Activated T-helper 2 cell treated with anti-CD3 and anti-CD28 coated beads, Interferon-gamma antibody, Interleukin-2, Interleukin-4, amounts not matched to agents 10 μg/mL and 5 μg/mL and 100 μg/mL, durations not matched to agents 14 hours and 24 hours and 36 hours (primary cell): ENCODE measurements around the gene ATG3. TPM values are rescaled to one million over a fixed set of nuclear protein-coding genes. Genes with fewer than 3 reads are reported as not detected.
"Not testable (repeated sequence)": the region's sequence is repeated elsewhere in the genome, so short reads cannot be mapped to it uniquely, and the experiment has no call there.

Experiments used
- DNase-seq: peaks from one replicate; pipeline ENCODE4 v3.0.0; 2021; ENCODE audit warnings: low spot score
- H3K27ac Mint-ChIP-seq: one replicate; pipeline ENCODE4 v1.8.0; 2021; ENCODE audit warnings: mixed read lengths
- H3K27me3 Mint-ChIP-seq: one replicate; pipeline ENCODE4 v1.8.0; 2021; ENCODE audit warnings: low read depth, mixed read lengths
- H3K36me3 Mint-ChIP-seq: one replicate; pipeline ENCODE4 v1.8.0; 2021; ENCODE audit warnings: low read depth, mixed read lengths
- H3K4me1 Mint-ChIP-seq: one replicate; pipeline ENCODE4 v1.8.0; 2021; ENCODE audit warnings: low read depth, mixed read lengths
- H3K4me3 Mint-ChIP-seq: one replicate; pipeline ENCODE4 v1.8.0; 2021; ENCODE audit warnings: low read depth, mild to moderate bottlenecking, moderate library complexity, mixed read lengths
- H3K9me3 Mint-ChIP-seq: one replicate; pipeline ENCODE4 v1.8.0; 2021; ENCODE audit warnings: mixed read lengths
- intact Hi-C: fragments of 100-400 bp; cut with micrococcal nuclease; formaldehyde crosslinking; loops from one replicate; pipeline ENCODE4 v1.15.1; 2023
- total RNA-seq: library from RNA; stranded (reverse); gene quantifications from 2 replicates; pipeline ENCODE4 v1.2.3, GENCODE V29; 2022

Gene ATG3
- total RNA-seq, 1 donor from 2014 or later: 61.6 TPM

DNA sequence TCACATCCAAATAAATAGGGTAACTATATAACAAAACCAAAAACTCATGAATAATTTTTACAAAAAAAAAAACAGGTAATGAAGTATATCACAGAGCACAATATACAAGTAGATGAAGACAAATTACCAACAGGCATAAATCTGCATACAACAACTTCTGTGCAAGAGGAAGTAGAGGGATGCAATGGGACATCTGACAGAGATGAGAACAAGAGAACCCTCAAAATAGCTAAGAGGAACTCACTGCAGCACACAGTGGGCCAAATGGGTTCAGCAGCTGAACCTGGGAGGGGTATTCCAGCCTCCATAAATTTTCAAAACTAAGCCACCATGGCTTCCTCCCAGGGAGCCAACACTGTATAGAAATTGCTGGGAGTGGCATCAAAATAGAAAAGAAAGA lies 52.9 kb downstream of the ATG3 start:
- Mint-ChIP-seq H3K36me3 (peaks cover 14% of the 10 kb centered on the region), H3K4me3 (no peak overlapping the region), H3K27me3 (no peaks in the 10 kb centered on the region), H3K4me1 (peaks cover 31% of the 10 kb centered on the region), H3K27ac (no peak overlapping the region), H3K9me3 (peaks cover 39% of the 10 kb centered on the region)
- no peak for DNase-seq
- intact Hi-C loops: no loop called here

DNA sequence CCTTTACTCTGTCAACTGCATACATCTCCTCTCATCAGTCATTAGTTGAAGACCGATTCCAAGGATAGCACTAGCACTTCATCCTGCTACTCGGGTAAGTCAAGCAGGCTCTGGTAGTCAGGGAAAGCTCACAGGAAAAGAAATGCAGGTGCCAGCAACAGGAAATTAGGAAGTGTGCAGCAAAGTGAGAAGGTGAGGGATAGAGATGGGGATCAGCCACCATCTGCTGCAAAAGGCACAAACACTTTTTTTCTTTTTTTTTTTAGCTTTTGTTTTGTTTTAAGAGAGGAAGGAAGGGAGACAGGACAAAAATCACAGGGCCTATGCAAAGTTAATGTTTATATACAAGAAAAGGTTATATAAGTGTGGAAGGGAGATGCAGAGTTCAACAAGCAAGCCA lies 53.5 kb downstream of the ATG3 start:
- intact Hi-C loops: no loop called here
- Mint-ChIP-seq H3K27ac (no peak overlapping the region), H3K9me3 (peaks cover 39% of the 10 kb centered on the region)

GRCh38 chr3:112505907-112506306 lies 55.9 kb downstream of the ATG3 start:
- H3K36me3 Mint-ChIP-seq: peaks cover 8% of the 10 kb centered on the region
- H3K4me1 Mint-ChIP-seq: peaks cover 45% of the 10 kb centered on the region
- H3K27ac Mint-ChIP-seq: peak overlapping the region; percentile 1
- H3K27me3 Mint-ChIP-seq: no peaks in the 10 kb centered on the region
- intact Hi-C loops: no loop called here
- H3K4me3 Mint-ChIP-seq: no peak overlapping the region
- peaks cover 23% of the 10 kb centered on the region for H3K9me3 Mint-ChIP-seq
- no peak for DNase-seq

More for the DNA sequence above, 53.5 kb downstream of the ATG3 start:
- H3K4me3 Mint-ChIP-seq: no peak overlapping the region
- DNase-seq: no peak
- peaks cover 14% of the 10 kb centered on the region for H3K36me3 Mint-ChIP-seq
- no peaks in the 10 kb centered on the region for H3K27me3 Mint-ChIP-seq
- H3K4me1 Mint-ChIP-seq: peaks cover 37% of the 10 kb centered on the region

- Mint-ChIP-seq H3K4me1 (peaks cover 61% of the 10 kb centered on the region), H3K9me3 (peaks cover 11% of the 10 kb centered on the region), H3K36me3 (peaks cover 5% of the 10 kb centered on the region), H3K4me3 (no peak overlapping the region), H3K27ac (no peak overlapping the region), H3K27me3 (no peaks in the 10 kb centered on the region)
- no peak for DNase-seq
- intact Hi-C loops: no loop called here
Measured at GRCh38 chr3:112504123-112504522, 57.6 kb downstream of the ATG3 start.

DNA sequence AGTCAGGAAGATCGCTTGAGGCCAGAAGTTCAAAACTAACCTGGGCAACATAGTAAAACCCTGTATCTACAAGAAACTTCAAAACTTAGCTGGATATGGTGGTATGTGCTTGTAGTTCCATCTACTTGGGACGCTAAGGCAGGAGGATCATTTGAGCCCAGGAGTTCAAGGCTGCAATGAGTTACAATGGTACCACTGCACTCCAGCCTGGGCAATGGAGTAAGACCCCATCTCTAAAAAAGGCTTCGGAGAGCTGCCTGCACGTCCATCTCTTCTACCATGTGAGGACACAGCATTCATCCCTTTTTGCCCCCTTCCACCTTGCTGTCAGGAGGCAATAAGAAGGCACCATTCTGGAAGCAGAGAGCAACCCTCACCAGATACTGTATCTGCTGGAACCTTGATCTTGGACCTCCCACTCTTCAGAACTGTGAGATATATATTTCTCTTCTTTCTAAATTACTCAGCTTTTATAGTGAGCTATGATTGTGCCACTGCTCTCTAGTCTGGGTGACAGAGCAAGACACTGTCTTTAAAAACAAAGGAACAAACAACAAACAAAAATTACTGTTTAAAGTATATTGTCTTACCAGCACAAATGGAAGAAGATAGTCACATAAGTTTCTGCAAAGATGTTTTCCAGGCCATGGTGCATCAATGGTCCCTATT lies 58.3 kb downstream of the ATG3 start:
- H3K9me3 Mint-ChIP-seq: peaks cover 5% of the 10 kb centered on the region
- H3K27me3 Mint-ChIP-seq: no peaks in the 10 kb centered on the region

DNA sequence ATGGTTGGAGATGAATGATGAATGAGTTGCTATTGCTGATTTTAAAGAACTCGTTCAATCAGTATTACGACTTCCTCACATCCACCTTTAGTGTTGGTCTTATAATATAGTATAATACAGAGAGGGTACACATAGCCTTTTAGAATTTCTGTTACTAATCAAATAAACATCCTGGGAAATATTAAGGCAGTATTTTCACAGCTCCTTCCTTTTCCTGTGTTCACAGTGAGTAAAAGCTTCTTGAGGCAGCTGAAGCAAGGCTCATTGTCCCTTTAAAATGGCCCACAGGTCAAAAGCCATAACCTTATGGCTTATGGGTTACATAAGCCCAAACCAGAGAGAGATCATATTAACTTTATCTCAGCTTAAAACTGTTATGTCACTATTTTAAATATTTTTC lies 61.1 kb downstream of the ATG3 start:
- intact Hi-C loops: no loop called here
- peaks cover 53% of the 10 kb centered on the region for H3K4me1 Mint-ChIP-seq
- H3K9me3 Mint-ChIP-seq: no peaks in the 10 kb centered on the region
- no peak overlapping the region for H3K4me3 Mint-ChIP-seq
- peak overlapping the region; percentile 30 for H3K27ac Mint-ChIP-seq
- DNase-seq: no peak
- peaks cover 11% of the 10 kb centered on the region for H3K36me3 Mint-ChIP-seq
- H3K27me3 Mint-ChIP-seq: no peaks in the 10 kb centered on the region

More for the DNA sequence above, 58.3 kb downstream of the ATG3 start:
- Mint-ChIP-seq H3K36me3 (no peaks in the 10 kb centered on the region), H3K27ac (no peak overlapping the region), H3K4me3 (no peak overlapping the region), H3K4me1 (peaks cover 60% of the 10 kb centered on the region)
- no peak for DNase-seq
- intact Hi-C loops: no loop called here

DNA sequence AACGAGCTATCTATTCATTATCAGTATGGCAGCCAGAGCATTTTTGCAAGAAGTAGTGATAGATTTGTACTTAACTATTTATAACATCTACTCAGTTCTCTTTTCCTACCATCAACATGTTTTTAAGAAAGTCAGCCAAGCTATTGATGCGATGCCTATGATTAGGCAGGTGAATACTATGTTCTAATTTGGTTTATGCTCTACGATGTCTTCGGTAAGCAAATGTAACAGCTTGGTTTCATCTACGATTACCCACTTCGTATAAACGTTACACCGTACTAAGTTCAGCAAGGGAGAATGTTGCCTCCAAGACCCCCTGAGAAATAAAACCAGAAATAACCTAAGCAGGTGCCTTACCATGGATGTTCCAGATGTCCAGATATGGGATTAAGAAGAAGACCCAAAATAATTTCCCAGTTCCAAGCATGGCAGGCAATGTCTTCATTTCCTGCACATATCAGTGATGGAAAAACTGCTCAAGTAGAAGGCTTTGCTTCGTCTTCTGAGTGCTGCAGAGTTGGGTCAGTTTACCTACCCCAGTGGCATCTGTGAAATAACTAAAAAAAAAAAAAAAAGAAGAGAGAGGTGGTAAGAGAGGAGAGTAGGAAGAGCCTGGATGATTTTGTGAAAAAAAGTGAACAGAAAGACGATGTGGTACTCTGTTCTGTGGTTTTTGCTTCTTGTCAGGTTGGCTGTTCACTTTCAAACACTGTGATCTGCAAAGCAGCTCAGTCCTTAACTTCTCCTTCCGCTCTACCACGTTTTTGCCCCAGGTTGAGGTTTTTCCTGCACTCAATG lies 62.6 kb downstream of the ATG3 start, which contains the start of gene BTLA:
TSS of gene BTLA (minus strand) at position 559 of the 798 bp plus-strand sequence. CDS start at position 445, 114 bp downstream.
- intact Hi-C loops: loop anchor here (1.0 to 10.0 kb wide), 6 partner anchors 8 to 1716 kb away; partner anchors contain the start of genes ATG3 and SLC35A5
- peak within 1 kb of the TSS; percentile 94 for H3K27ac Mint-ChIP-seq
- H3K4me3 Mint-ChIP-seq: peak within 1 kb of the TSS; percentile 98
- no peaks in the 10 kb centered on the region for H3K27me3 Mint-ChIP-seq
- no peak for DNase-seq
- H3K4me1 Mint-ChIP-seq: peaks cover 60% of the 10 kb centered on the region
- peaks cover 5% of the 10 kb centered on the region for H3K9me3 Mint-ChIP-seq
- H3K36me3 Mint-ChIP-seq: peaks cover 26% of the 10 kb centered on the region

DNA sequence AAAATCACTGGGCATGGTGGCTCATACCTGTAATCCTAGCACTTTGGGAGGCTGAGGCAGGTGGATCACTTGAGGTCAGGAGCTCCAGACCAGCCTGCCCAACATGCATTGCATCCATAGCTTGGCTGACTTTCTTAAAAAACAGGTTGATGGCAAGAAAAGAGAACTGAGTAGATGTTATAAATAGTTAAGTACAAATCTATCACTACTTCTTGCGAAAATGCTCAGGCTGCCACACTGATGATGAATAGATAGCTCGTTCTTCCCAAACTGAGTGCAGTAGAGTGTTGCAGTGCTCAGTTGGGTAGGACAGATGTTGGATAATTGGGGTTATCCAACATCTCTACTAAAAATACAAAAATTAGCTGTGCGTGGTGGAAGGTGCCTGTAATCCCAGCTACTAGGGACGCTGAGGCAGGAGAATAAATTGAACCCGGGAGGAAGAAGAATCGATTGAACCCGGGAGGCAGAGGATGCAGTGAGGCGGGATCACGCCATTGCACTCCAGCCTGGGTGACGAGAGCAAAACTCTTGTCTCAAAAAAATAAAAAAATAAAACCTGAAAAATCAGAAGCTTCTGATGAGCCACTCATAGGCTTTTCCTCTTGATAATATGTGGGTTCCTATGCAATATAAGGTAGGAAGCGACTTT lies 63.7 kb downstream of the ATG3 start:
- H3K4me1 Mint-ChIP-seq: peaks cover 57% of the 10 kb centered on the region
- intact Hi-C loops: loop anchor here (5.0 to 10.0 kb wide), 4 partner anchors 64 to 1717 kb away; partner anchors contain the start of genes ATG3 and SLC35A5
- H3K9me3 Mint-ChIP-seq: peaks cover 8% of the 10 kb centered on the region
- peaks cover 34% of the 10 kb centered on the region for H3K36me3 Mint-ChIP-seq
- no peak for DNase-seq
- H3K4me3 Mint-ChIP-seq: peak overlapping the region; percentile 98
- peak overlapping the region; percentile 94 for H3K27ac Mint-ChIP-seq
- H3K27me3 Mint-ChIP-seq: no peaks in the 10 kb centered on the region

DNA sequence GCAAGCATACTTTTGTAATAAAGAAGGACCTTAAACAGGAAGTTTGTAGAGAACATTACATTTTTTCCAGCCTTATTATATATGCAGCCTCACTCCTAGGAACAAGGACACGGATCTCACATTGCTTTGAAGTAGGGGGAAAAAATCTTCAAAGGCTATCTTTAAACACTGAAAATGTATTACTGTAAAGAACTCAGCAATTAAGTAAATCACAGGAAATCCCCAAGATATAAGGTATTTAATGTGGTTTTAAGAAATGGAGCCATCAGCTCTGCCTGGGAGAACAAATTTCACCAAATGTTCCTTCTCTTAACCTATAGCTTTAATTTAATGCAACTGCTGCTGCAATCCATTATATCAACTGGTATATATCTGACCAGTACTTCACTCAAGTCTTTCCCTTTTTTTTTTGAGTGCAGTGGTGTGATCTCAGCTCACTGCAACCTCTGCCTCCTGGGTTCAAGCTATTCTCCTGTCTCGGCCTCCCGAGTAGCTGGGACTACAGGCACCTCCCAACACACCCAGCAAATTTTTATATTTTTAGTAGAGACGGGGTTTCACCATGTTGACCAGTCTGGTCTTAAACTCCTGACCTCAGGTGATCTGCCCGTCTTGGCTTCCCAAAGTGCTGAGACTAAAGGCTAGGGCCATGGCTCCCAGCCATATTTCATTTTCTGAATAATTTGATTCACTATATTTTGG lies 65.2 kb downstream of the ATG3 start:
- Mint-ChIP-seq H3K36me3 (peaks cover 47% of the 10 kb centered on the region), H3K9me3 (peaks cover 8% of the 10 kb centered on the region), H3K4me3 (peak overlapping the region; percentile 84), H3K27ac (peak overlapping the region; percentile 88), H3K4me1 (peaks cover 69% of the 10 kb centered on the region), H3K27me3 (no peaks in the 10 kb centered on the region)
- no peak for DNase-seq
- intact Hi-C loops: loop anchor here (5.0 to 10.0 kb wide), 4 partner anchors 66 to 1718 kb away; partner anchors contain the start of genes ATG3 and SLC35A5

DNA sequence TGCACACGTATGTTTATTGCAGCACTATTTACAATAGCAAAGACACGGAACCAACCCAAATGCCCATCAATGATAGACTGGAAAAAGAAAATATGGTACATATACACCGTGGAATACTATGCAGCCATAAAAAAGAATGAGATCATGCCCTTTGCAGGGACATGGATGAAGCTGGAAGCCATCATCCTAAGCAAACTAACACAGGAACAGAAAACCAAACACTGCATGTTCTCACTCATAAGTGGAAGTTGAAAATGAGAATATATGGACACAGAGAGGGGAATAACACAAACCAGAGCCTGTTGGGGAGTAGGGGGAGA lies 67.4 kb downstream of the ATG3 start:
- Mint-ChIP-seq H3K36me3 (peaks cover 59% of the 10 kb centered on the region), H3K27ac (peak overlapping the region; percentile 27), H3K4me1 (peaks cover 74% of the 10 kb centered on the region), H3K4me3 (peak overlapping the region; percentile 40)
- DNase-seq, H3K9me3 Mint-ChIP-seq, H3K27me3 Mint-ChIP-seq: not testable (repeated sequence)
- intact Hi-C loops: loop anchor here (10.0 kb wide), 1 partner anchor 1720 kb away; no protein-coding TSS in a partner anchor

- H3K4me1 Mint-ChIP-seq: peaks cover 76% of the 10 kb centered on the region
- H3K4me3 Mint-ChIP-seq: no peak overlapping the region
- no peaks in the 10 kb centered on the region for H3K27me3 Mint-ChIP-seq
- intact Hi-C loops: loop anchor here (10.0 kb wide), 1 partner anchor 1723 kb away; no protein-coding TSS in a partner anchor
- H3K36me3 Mint-ChIP-seq: peaks cover 76% of the 10 kb centered on the region
- H3K9me3 Mint-ChIP-seq: peaks cover 8% of the 10 kb centered on the region
- peak overlapping the region; percentile 90 for H3K27ac Mint-ChIP-seq
- no peak for DNase-seq
Measured at GRCh38 chr3:112492124-112492523, 69.6 kb downstream of the ATG3 start.

DNA sequence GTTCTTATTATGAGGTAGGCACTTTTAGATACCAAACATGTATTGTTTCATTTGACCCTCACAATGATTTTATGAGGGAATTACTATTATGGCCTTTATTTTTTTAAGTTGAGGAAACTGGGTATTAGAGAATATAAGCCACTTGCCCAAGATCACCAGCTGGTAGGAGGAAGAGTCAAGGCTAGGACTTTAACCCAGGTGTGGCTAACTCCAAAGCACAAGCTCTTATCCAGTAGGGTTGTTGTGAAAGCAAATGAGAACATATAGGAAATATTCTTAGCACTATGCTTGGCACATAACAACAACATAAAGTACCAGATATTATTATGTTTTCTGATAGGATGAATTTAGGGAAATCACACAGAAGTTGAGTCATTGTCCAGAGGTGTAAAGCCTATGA lies 70.4 kb downstream of the ATG3 start:
- Mint-ChIP-seq H3K4me3 (peak overlapping the region; percentile 18), H3K36me3 (peaks cover 78% of the 10 kb centered on the region)
- intact Hi-C loops: loop anchor here (1.0 to 10.0 kb wide), 5 partner anchors 8 to 1723 kb away; partner anchors contain the start of gene BTLA

More for the DNA sequence above, 70.4 kb downstream of the ATG3 start:
- Mint-ChIP-seq H3K27me3 (no peaks in the 10 kb centered on the region), H3K9me3 (peaks cover 8% of the 10 kb centered on the region), H3K27ac (peak overlapping the region; percentile 90), H3K4me1 (peaks cover 74% of the 10 kb centered on the region)
- no peak for DNase-seq
